HCEC 1CT (cell line): ENCODE results near the gene B4GALNT1.
"Not testable (repeated sequence)": the region's sequence is repeated elsewhere in the genome, so short reads cannot be mapped to it uniquely, and the experiment has no call there.

Source experiments
- DNase-seq: peaks from one replicate; pipeline ENCODE4 v3.0.0-alpha.2; 2017

B4GALNT1 gene

GRCh38 chr12:57632958-57633840 is at the start of gene B4GALNT1:
B4GALNT1 (minus strand) TSS chr12:57633201; CDS start chr12:57632132, 1,069 bp downstream.
- peak; percentile 40 for DNase-seq

GRCh38 chr12:57679697-57680096 is 46.7 kb upstream of the B4GALNT1 start:
- no peak for DNase-seq

- not testable (repeated sequence) for DNase-seq
Measured at GRCh38 chr12:57677947-57678346, 44.9 kb upstream of the B4GALNT1 start.

GRCh38 chr12:57674691-57675090 is 41.7 kb upstream of the B4GALNT1 start:
- no peak for DNase-seq

GRCh38 chr12:57672801-57673200 is 39.8 kb upstream of the B4GALNT1 start:
- no peak for DNase-seq

- DNase-seq, result not testable (repeated sequence)
Measured at GRCh38 chr12:57671811-57672210, 38.8 kb upstream of the B4GALNT1 start.

GRCh38 chr12:57669691-57670090 is 36.7 kb upstream of the B4GALNT1 start:
- DNase-seq, result not testable (repeated sequence)

- DNase-seq, result no peak
Measured at GRCh38 chr12:57666897-57667296, 33.9 kb upstream of the B4GALNT1 start.

GRCh38 chr12:57665066-57665820 is 32.2 kb upstream of the B4GALNT1 start:
- DNase-seq, result not testable (repeated sequence)

- DNase-seq, result no peak
Measured at GRCh38 chr12:57661376-57661775, 28.4 kb upstream of the B4GALNT1 start.

- DNase-seq, result no peak
Measured at GRCh38 chr12:57658890-57659289, 25.9 kb upstream of the B4GALNT1 start.

GRCh38 chr12:57657744-57658143 is 24.7 kb upstream of the B4GALNT1 start:
- no peak for DNase-seq

GRCh38 chr12:57656408-57656807 is 23.4 kb upstream of the B4GALNT1 start:
- not testable (repeated sequence) for DNase-seq

- no peak for DNase-seq
Measured at GRCh38 chr12:57655541-57656240, 22.7 kb upstream of the B4GALNT1 start.

- no peak for DNase-seq
Measured at GRCh38 chr12:57654042-57654441, 21.0 kb upstream of the B4GALNT1 start.

- not testable (repeated sequence) for DNase-seq
Measured at GRCh38 chr12:57646659-57647049, 13.7 kb upstream of the B4GALNT1 start.

GRCh38 chr12:57645990-57646658 is 13.1 kb upstream of the B4GALNT1 start:
- DNase-seq, result peak; percentile 13

GRCh38 chr12:57641699-57642442 is 8.9 kb upstream of the B4GALNT1 start:
- DNase-seq, result no peak

GRCh38 chr12:57640175-57641042 is 7.4 kb upstream of the B4GALNT1 start:
- no peak for DNase-seq

GRCh38 chr12:57638096-57638495 is 5.1 kb upstream of the B4GALNT1 start:
- no peak for DNase-seq

- no peak for DNase-seq
Measured at GRCh38 chr12:57637364-57637763, 4.4 kb upstream of the B4GALNT1 start.
